Parathyroid adenoma (tissue), 2 donors: ENCODE results near the gene TSPAN17.

Source experiments
- H2AFZ ChIP-seq: fragments of 300-600 bp; sonication (generic); one replicate; pipeline ENCODE4 v1.7.0; 2017; ENCODE audit warnings: antibody characterized with exemption, mild to moderate bottlenecking
- H3K27ac ChIP-seq: fragments of 300-600 bp; sonication (generic); one replicate; pipeline ENCODE4 v1.7.0; 2017
- H3K27me3 ChIP-seq: fragments of 300-600 bp; sonication (generic); one replicate; pipeline ENCODE4 v1.7.0; 2017; ENCODE audit warnings: low read length; ENCODE audit not compliant: control insufficient read depth, insufficient read depth
- H3K36me3 ChIP-seq: fragments of 300-600 bp; sonication (generic); one replicate; pipeline ENCODE4 v1.7.0; 2017; ENCODE audit warnings: low read length; ENCODE audit not compliant: control insufficient read depth, insufficient read depth
- H3K4me1 ChIP-seq: fragments of 300-600 bp; sonication (generic); one replicate; pipeline ENCODE4 v1.7.0; 2017; ENCODE audit warnings: control low read depth
- H3K4me2 ChIP-seq: fragments of 300-600 bp; sonication (generic); one replicate; pipeline ENCODE4 v1.7.0; 2017; ENCODE audit warnings: low read length
- H3K4me3 ChIP-seq: fragments of 300-600 bp; sonication (generic); one replicate; pipeline ENCODE4 v1.7.0; 2017; ENCODE audit warnings: low read depth, low read length
- H3K79me2 ChIP-seq: fragments of 300-600 bp; sonication (generic); one replicate; pipeline ENCODE4 v1.7.0; 2017; ENCODE audit warnings: control low read depth
- H3K9ac ChIP-seq: fragments of 300-600 bp; sonication (generic); one replicate; pipeline ENCODE4 v1.7.0; 2017; ENCODE audit warnings: mild to moderate bottlenecking
- H3K9me3 ChIP-seq: fragments of 300-600 bp; sonication (generic); one replicate; pipeline ENCODE4 v1.7.0; 2017; ENCODE audit warnings: low read length; ENCODE audit not compliant: control insufficient read depth
- TF ChIP-seq, protein P1 (sequence below): fragments of 300-600 bp; sonication (generic); IDR thresholded peaks from one replicate; pipeline ENCODE4 v1.7.0; 2017; ENCODE audit warnings: antibody characterized with exemption, mild to moderate bottlenecking
- donor health status: primary hyperparathyroidism.

TSPAN17 gene

DNA sequence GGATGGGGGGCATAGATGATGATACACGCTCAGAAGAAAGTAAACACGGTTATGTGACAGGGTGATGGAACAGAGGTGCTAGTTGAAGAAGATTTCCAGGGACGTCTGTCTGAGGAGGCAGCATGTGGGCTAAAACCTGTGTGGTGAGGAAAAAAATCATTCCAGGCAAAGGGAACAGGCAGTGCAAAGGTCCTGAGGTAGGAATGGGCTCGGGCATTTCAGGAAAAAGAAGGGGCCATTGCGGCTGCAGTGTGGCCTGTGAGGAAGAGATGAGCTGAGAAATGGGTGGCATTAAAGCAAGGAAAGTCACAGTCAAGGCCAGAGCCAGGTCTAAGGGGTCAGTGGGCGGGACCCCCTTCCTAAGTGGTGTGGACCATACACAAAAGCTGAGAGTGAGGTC, 18.2 kb downstream of the TSPAN17 start:
- Histone ChIP-seq H3K4me1 (peaks cover 4% of the 10 kb centered on the region), H3K79me2 (no peaks in the 10 kb centered on the region), H3K9me3 (no peaks in the 10 kb centered on the region), H3K27ac (no peak overlapping the region), H3K36me3 (no peaks in the 10 kb centered on the region), H3K4me2 (no peak overlapping the region), H2AFZ (no peak overlapping the region), H3K4me3 (no peak overlapping the region), H3K9ac (no peak overlapping the region), H3K27me3 (no peaks in the 10 kb centered on the region)
- TF ChIP-seq, protein P1, sequence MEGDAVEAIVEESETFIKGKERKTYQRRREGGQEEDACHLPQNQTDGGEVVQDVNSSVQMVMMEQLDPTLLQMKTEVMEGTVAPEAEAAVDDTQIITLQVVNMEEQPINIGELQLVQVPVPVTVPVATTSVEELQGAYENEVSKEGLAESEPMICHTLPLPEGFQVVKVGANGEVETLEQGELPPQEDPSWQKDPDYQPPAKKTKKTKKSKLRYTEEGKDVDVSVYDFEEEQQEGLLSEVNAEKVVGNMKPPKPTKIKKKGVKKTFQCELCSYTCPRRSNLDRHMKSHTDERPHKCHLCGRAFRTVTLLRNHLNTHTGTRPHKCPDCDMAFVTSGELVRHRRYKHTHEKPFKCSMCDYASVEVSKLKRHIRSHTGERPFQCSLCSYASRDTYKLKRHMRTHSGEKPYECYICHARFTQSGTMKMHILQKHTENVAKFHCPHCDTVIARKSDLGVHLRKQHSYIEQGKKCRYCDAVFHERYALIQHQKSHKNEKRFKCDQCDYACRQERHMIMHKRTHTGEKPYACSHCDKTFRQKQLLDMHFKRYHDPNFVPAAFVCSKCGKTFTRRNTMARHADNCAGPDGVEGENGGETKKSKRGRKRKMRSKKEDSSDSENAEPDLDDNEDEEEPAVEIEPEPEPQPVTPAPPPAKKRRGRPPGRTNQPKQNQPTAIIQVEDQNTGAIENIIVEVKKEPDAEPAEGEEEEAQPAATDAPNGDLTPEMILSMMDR = no peak

DNA sequence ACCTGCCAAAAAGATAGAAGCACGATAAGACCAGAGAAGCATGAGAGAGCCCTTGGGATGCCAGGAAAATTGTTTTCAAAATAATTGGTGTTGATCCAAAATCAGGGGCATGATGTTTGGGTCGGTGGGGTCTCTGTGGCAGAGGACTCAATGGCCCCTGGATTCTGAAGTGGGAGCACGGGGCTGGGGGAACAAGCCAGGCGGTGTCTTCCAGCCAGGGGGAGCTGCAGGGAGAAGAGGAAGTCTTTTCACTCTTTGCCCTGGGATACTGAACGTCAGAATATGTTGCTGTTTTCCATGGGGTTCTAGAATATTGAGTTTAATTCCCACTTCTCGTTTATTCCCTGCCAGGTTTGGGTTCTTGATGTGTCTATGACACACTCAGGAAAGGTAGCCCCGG, 20.4 kb downstream of the TSPAN17 start:
- no peaks in the 10 kb centered on the region for H3K36me3 ChIP-seq
- H2AFZ ChIP-seq = no peak overlapping the region
- no peak overlapping the region for H3K4me2 ChIP-seq
- H3K9ac ChIP-seq = no peak overlapping the region
- TF ChIP-seq, protein P1 = no peak
- no peaks in the 10 kb centered on the region for H3K79me2 ChIP-seq
- no peaks in the 10 kb centered on the region for H3K27me3 ChIP-seq
- no peaks in the 10 kb centered on the region for H3K9me3 ChIP-seq
- H3K27ac ChIP-seq = no peak overlapping the region
- H3K4me1 ChIP-seq = no peaks in the 10 kb centered on the region
- no peak overlapping the region for H3K4me3 ChIP-seq

DNA sequence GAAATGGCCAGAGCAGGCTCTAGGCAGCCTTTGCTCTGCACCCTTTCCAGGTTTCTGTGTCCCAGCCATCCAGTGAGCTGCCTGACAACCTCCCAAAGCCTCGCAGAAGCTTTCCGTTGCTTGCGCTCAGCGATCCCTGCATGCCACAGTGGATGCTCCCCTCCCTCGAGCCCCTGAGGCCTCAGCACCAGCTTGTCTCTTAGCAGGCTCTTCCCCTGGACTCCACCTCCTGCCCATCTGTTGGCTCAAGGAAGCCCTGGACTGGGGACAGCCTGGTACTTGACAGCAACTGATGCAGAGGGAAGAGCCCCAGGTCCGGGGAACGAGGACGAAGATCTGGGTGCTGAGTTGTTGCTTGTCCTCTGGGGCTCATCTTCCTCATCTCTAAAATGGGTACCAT, 23.2 kb downstream of the TSPAN17 start:
- no peak overlapping the region for H3K9ac ChIP-seq
- no peaks in the 10 kb centered on the region for H3K27me3 ChIP-seq
- H3K4me3 ChIP-seq = no peak overlapping the region
- H3K9me3 ChIP-seq = no peaks in the 10 kb centered on the region
- TF ChIP-seq, protein P1 = no peak
- no peak overlapping the region for H3K27ac ChIP-seq
- H3K4me2 ChIP-seq = no peak overlapping the region
- H3K36me3 ChIP-seq = no peaks in the 10 kb centered on the region
- no peaks in the 10 kb centered on the region for H3K79me2 ChIP-seq
- H3K4me1 ChIP-seq = no peaks in the 10 kb centered on the region
- H2AFZ ChIP-seq = no peak overlapping the region

DNA sequence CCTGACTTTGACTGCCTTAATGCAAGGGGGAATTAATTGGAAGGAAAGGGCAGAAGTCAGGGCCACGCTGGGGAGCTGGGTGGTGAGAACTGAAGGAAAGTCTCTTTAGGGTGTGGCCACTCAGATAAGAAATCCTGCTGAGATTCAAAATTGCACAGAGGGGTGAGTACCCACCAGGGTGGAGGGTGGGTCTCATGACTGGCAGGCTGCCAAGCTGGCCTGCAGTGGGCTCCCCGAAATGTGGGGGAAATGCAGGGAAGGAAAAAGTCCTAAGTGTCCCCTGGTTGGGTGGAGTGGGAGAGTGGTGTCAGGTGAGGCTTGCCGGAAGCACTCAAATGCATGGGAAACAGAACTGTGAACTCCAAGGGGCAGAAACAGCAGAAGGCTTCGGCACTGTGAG, 24.1 kb downstream of the TSPAN17 start:
- no peak overlapping the region for H2AFZ ChIP-seq
- H3K36me3 ChIP-seq = no peaks in the 10 kb centered on the region
- no peak overlapping the region for H3K4me2 ChIP-seq
- no peak overlapping the region for H3K9ac ChIP-seq
- no peak overlapping the region for H3K4me3 ChIP-seq
- H3K27ac ChIP-seq = no peak overlapping the region
- no peaks in the 10 kb centered on the region for H3K79me2 ChIP-seq
- no peaks in the 10 kb centered on the region for H3K9me3 ChIP-seq
- no peaks in the 10 kb centered on the region for H3K27me3 ChIP-seq
- no peaks in the 10 kb centered on the region for H3K4me1 ChIP-seq
- TF ChIP-seq, protein P1 = no peak

DNA sequence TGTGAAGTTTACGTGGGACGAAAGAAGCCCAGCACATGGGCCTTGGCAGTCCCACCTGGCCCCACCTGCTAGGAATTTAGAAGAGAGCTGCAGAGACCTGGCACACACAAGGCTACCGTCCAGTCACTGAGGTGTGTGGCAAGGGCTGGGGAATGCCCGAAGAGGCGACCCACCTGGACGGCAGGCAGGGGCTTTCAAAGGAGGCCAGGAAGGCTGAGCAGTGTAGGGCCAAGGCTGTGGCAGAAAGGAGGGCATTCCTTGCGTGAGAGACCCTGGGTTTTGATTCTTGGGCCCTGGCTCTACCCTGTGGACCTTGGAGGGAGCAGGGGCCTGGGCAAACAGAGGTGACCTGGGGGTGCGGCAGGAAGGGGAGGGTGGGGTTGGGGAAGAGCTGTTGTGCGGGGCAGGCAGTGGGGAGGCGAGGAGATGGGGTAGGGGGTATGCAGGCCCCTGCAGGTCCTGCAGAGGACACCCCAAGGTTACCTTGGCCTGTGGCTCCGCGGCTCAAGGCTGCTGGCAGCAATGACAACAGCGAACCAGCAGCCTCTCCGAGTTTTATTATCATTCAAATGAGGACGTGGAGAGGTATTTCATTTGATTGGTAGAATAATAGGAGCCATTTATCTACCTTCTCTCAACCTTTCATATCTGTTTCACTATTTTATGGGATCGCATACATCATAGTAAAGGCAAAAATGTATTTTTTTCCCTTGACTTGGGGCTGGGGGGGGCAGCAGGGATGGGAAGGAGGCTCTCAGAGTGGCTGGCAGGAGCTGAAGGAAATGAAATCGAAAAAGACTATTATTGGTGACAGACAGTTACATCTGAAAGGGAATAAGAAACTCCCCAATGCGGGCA, 24.8 kb downstream of the TSPAN17 start:
- Histone ChIP-seq H3K4me1 (no peaks in the 10 kb centered on the region), H3K4me2 (no peak overlapping the region), H3K27me3 (no peaks in the 10 kb centered on the region), H3K36me3 (no peaks in the 10 kb centered on the region), H3K9ac (no peak overlapping the region), H3K79me2 (no peaks in the 10 kb centered on the region), H3K4me3 (no peak overlapping the region), H3K9me3 (no peaks in the 10 kb centered on the region), H3K27ac (no peak overlapping the region), H2AFZ (no peak overlapping the region)
- TF ChIP-seq, protein P1 = no peak
